NCI-H1694 (cell line): Measurements from ENCODE around the gene ANKS6.

ENCODE experiments used
- DNase-seq: peaks from one replicate; lab custom pipeline; 2025; lab: John Stamatoyannopoulos, UW

The ANKS6 gene

DNA sequence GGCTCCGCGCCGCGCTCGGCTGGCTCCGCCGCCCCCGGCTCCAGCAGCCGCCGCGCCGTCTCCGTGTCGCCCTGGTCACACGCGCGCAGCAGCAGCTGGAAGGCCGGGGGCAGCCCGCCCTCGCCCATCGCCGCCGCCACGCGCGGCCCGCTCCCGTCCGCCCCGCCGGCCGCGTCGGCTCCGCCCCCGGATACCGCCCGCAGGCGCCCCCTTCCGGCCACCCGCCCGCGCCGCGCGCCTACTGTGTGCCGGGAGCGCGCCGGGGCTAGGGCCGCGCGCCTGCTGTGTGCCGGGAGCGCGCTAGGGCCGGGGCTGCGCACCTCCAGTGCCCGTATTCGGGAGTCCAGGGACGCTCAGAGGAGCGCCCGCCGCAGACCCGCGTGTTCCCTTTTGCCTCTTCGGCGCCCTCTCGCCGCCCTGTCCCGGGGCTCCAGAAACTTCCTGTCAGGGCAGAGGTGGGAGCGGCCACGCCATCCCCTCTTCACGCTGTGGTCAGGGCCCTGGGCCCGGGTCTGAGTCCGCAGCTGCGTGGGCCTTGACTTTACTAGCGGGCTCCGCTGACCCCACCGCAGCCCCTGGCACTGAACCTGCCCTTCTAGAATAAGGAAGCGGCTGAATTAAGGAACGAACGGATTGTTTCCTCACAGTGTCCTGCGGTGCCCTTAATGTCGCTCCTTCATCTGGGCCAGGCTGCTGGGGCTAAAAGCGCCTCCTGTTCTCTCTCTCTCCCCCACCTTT, at the start of gene ANKS6:
Gene ANKS6, minus strand, starts transcription at position 192 of the 738 bp plus-strand sequence. Its CDS starts 64 bp downstream, at position 128.
- no peak for DNase-seq

DNA sequence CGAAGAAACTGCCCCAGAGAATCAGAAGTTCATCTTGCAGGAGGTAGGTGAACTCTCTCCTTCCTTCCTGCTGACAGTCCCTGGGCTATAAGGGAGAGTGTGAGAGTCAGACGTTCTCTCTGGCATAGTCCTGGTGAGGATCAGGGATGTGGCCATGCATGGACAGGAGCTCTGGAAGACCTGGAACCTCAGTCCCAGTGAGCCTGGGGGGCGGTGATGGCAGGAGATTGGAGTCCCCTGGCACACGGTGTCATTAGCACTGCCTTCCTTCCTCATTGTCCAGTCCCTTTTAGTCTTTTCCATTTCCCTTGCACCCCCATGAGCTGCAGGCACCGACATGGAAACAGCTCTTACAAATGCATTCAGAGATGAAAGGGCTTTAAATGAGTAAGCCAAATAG, 49.7 kb upstream of the ANKS6 start:
- DNase-seq = no peak

- no peak for DNase-seq
Observed at GRCh38 chr9:98842510-98842909, 46.2 kb upstream of the ANKS6 start.

DNA sequence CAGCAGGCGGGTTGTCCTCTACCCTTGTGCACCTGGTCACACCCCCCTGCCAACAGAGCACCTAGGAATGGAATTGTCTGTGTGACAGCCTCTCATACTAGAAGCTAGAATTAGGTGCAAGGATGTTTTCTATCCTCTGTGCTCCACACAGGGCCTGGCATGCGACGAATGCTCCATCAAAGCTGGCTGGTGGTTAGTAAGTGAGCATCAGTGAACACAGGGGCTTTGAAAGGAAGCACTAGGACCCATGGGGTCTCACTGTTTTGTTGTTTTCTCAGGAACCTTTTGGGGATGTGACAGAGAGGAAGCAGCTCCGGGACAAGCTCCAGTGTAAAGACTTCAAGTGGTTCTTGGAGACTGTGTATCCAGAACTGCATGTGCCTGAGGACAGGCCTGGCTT, 43.4 kb upstream of the ANKS6 start:
- DNase-seq = no peak

DNA sequence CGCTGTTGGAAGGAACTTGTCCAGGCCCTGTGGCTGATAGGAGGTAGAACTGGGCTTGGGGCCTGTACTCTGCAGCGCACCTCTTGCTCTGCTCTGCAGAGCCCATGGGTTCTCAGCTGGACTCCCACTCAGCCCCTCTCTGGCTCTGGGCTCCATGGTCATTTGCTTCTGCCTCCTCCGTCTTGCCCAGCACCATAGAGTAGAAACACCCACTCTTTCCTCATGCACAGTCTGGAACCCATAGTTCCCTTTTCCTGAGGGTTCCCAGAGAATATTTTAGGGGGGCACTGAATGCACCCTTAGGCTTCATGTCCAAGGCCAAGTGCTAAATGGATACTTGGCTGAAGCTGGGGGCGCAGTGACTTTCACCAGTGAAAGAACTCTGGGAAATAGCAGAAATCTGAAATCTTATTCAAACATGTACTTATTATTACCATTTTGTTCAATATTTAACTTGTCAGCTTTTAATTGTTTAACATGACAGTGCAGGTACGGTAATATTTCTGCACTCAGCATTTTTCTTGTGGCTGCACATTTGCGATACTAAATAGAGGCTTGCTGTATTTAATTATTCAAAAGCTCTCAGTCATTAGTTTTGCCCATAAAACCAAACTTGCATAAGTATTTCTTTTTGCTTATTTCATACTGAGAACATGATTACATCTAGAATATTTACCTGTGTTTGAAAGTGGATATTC, 42.7 kb upstream of the ANKS6 start:
- DNase-seq = no peak

- DNase-seq = no peak
Observed at GRCh38 chr9:98838155-98838867, 42.0 kb upstream of the ANKS6 start.

- DNase-seq = no peak
Observed at GRCh38 chr9:98837516-98837915, 41.2 kb upstream of the ANKS6 start.

- no peak for DNase-seq
Observed at GRCh38 chr9:98836206-98836605, 39.9 kb upstream of the ANKS6 start.

DNA sequence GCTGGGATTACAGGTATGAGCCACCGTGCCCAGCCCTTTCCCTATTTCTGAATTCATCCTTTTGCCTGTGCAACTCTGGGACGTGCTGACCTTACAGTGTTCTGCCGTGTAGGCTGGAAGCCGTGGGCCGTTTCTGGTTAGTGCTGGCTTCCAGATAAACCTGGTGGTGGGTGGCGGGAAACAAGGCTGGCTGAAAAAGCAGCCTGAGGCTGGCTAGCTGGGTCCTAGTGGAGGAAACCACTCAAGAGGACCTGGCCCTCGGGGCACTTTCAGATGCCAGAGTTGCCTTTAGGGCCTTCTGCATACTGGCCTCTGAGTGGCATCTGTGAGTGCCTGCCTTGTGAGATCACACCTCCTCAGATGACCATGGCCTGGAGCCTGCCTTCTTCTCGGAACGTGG, 38.0 kb upstream of the ANKS6 start:
- no peak for DNase-seq

- no peak for DNase-seq
Observed at GRCh38 chr9:98833090-98833956, 37.0 kb upstream of the ANKS6 start.

- DNase-seq = no peak
Observed at GRCh38 chr9:98832768-98833089, 36.4 kb upstream of the ANKS6 start.

DNA sequence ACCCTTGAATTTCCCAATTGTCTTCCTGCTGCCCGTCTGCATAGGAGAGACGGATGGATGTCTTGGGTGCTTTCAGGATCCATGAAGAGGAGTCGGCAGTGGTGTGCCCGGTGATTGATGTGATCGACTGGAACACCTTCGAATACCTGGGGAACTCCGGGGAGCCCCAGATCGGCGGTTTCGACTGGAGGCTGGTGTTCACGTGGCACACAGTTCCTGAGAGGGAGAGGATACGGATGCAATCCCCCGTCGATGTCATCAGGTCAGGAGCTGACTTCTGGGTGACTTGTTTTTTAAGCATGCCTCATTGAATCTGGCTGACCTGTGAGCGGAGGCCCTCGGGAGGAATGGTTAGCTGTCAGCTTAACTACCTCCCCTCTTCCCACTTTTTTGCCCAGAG, 35.3 kb upstream of the ANKS6 start:
- DNase-seq = no peak

- no peak for DNase-seq
Observed at GRCh38 chr9:98830554-98830953, 34.2 kb upstream of the ANKS6 start.

GRCh38 chr9:98829766-98830165, 33.4 kb upstream of the ANKS6 start:
- DNase-seq = no peak

- DNase-seq = no peak
Observed at GRCh38 chr9:98826716-98827115, 30.4 kb upstream of the ANKS6 start.

GRCh38 chr9:98825414-98825813, 29.1 kb upstream of the ANKS6 start:
- DNase-seq = no peak

DNA sequence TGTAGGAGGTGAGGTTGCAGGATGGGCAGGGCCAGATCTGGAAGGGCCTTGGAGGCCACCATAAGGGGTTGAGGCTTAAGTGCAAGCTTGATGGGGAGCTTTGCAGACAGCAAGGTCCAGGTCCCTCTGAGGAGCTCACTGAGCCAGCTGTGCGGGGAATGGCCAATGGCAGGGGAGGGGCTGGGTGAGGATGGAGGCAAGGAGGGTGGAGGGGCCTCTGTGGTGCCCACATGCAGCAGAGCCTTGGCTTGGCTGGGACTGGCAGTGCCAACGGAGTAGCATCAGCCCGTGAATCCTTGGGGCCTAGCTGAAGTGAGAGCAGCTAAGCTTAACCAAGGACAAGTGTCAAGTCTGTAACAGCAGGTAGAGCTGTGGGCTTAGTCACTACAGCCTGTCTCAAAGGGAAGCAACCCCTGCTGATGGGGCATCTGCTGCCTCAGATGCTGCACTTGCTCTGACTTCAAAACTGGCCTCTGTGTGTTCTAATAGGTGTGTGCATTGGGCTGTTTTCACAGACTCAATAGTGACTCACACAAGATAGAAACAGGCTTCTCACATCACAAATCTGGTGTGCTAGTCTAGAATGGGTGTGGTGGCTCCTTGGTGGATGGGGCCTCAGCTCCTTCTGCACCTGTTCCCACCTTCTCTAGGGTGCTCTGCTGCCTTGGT, 27.4 kb upstream of the ANKS6 start:
- DNase-seq = no peak

GRCh38 chr9:98822661-98823060, 26.3 kb upstream of the ANKS6 start:
- DNase-seq = no peak

GRCh38 chr9:98821831-98822230, 25.5 kb upstream of the ANKS6 start:
- no peak for DNase-seq

DNA sequence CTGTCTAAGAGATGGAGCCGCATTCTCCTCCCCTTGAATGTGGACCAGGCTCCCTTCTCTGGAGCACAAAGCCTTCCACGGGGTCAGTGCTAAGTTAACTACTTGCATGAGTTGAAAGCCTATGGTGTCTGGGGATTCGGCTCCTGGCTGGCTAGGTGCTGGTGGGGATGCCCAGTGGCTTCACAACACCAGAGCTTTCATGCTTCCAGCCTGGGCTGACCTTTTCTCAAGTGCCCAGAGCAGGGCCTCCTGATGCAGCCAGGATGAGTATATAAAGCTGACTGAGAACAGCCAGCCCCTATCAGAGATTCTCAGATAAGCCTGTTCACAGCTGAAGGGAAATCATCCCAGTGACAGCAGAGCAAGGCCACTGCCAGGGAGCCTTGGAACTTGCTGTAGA, 22.9 kb upstream of the ANKS6 start:
- no peak for DNase-seq

DNA sequence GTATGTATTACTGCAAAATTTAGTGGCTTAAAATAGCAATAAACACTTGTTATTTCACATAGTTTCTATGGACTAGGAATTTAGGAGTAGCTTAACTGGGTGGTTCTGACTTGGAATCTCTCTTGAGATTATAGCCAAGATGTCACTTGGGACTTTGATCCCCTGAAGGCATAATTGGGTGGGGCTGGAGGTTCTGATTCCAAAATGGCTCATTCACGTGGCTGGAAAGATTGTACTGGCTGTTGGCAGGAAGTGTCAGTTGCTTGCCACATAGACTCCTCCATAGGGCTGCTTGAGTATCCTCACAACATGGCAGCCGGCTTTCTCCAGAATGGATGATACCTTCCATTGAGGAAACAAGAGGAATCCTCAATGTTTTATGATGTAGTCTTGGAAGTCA, 22.4 kb upstream of the ANKS6 start:
- DNase-seq = no peak
